GM21786 (cell line): ENCODE results near the gene MLLT3.
A peak's percentile ranks its signal among the peaks of the same experiment; 100 is the strongest.

ENCODE experiments used
- ATAC-seq: cut with Tn5 transposase; IDR thresholded peaks from one replicate; pipeline ENCODE4 v1.9.1; 2021; ENCODE audit not compliant: unreplicated experiment

MLLT3 gene

DNA sequence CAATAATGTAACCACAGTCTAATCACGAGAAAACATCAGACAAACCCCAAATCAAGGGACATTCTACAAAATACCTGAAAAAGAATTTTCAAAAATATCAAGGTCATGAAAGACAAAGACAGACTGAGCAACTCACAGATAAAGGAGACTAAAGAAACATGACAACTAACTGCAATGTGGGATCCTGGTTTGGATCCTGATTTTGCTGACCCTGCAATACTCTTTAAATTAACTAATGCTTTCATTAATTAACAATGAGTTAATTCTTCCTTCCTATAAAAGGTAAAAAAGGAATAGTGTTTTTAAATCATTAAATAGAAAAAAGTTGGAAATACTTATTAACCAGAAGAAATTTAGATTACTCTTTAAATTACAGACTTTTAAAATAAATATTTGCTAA lies 103.6 kb downstream of the MLLT3 start:
- no peak for ATAC-seq

DNA sequence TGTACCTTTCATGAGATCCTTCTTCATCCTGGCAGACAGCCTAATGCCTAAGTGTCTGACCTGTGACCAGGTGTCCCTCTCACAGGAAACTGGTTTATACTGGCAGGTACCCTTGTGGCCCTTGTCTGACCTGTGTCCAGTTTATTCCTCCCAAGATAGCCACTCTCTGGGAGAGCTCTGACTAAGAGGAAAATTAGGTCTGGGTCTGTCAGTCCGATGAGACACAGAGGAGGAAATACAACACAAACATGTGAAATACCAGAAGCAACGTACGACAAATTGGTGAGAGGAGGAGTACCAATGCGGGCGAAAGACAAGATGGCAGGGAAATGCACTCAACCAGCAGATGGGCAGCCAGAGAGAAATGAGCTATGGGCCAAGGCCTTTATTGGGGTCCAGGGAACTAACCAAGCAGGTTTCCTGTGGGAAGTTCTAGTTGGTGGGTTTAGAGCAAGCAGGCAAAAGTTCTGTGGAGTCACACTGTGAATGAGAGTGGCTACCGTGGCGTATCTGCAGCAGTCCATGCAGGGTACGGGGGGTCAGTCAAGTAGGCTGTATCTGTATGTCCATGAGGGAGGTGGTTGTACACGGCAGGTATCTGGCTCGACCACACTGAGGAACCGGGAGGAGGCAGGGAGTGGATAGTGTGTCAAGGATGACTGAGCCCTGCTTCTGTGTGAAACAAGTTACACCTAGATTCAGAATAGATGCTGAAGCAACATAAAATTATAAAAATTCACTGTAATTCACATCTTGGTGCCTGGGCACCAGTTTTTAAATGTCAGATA lies 109.0 kb downstream of the MLLT3 start:
- no peak for ATAC-seq

DNA sequence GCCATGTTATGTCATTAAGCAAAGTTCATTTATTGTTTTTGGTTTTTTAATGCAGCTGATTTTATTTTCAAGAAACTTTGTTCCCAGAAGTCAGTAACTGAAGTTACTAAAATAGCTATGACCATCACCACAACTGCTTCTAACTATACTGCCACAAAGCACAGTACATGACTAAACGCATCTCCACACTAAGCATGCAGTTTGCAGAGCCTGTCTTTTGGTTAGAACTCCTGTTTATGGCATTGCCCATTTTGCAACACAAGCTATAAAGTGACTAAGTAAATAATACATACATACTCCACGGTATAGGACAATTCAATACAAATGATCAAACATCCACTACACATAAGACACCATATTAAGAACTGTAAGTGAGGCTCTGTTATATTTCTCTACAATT lies 109.7 kb downstream of the MLLT3 start:
- no peak for ATAC-seq

DNA sequence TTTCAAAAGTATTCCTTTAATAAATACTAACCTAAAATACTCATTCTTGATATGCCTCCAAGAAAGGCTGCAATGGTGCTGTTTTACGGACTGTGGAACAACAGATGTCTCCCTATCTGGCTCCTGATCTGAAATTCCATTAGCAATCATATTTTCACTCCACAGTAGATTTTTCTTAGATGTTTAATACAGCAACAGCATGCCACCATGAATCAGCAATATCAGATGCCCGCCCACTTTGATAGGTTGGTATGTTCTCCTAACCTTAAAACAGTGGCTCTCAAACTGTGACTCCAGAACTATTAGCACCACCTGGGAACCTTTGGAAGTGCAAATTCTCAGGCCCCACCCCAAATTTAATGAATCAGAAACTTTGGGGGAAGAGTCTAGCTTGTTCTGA lies 110.2 kb downstream of the MLLT3 start:
- no peak for ATAC-seq

- ATAC-seq = no peak
Measured at GRCh38 chr9:20511686-20512085, 110.6 kb downstream of the MLLT3 start.

DNA sequence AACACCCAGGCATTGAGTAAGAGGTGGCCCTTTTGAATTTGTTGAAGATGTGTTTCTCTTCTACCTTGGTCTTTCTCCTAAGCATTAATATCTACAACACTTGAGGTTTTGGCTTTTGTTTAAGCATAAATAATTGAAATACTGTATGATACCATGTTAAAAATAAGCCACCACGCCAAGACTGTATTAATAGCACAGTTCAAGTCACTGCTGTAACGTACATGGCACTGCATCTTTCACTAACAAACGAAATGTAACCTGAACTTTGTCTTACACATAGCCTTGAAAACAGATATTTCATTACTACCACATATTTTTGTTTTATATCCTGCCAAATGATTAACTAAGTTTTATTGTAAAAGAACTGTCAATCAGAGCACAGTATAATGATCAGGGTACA lies 112.8 kb downstream of the MLLT3 start:
- ATAC-seq = no peak

- peak; percentile 85 for ATAC-seq
Measured at GRCh38 chr9:20508242-20508641, 114.1 kb downstream of the MLLT3 start.

GRCh38 chr9:20507431-20507830 lies 114.9 kb downstream of the MLLT3 start:
- no peak for ATAC-seq

DNA sequence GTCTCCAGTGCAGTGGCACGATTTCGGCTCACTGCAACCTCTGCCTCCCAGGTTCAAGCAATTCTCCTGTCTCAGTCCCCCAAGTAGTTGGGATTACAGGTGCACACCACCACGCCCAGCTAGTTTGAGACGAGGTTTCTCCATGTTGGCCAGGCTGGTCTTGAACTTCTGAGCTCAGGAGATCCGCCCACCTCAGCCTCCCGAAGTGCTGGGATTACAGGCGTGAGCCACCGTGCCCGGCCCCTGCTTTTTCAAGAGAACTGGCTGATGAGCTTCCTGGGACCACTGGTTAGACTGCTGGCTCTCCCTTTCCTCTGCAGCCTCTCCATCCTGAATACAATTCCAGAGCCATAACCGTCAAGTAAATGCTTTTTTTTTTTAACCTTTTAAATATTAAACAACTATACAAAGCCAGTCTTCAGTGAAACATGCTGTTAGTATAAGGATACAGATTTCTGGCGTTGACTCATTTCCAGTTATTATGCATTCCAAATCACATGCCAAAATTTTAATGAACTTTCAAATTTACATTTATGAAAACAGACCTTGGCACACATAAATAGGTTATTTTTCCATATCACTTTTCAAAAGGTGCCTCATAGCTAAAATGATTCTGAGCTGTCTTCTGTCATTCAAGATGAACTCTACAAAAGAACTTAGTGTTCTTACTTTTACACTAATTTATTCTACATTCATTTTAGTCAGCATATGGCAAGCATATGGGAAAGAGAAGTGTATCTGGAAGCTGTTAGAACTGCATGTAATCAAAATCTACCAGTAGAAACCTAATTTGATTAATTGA lies 116.0 kb downstream of the MLLT3 start:
- no peak for ATAC-seq

DNA sequence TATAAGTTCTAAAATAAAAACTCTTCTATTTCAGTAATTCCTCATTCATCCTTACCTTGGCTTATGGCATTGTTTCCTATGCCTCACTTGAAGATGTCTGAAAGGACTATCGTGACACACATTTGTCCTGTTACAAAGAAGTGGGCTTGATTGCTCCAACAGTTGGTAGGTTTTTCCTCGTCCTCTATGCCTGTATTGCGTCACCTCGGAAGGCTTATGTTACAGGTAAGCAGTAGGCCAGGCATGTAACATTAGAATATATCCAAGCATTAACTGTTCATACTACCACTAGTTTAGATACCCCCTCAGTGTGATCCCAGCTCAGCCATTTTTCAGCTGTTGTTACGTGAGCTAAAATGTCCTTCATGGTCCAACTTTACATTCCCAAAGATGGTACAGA lies 116.7 kb downstream of the MLLT3 start:
- ATAC-seq = no peak

GRCh38 chr9:20504930-20505329 lies 117.4 kb downstream of the MLLT3 start:
- ATAC-seq = no peak

DNA sequence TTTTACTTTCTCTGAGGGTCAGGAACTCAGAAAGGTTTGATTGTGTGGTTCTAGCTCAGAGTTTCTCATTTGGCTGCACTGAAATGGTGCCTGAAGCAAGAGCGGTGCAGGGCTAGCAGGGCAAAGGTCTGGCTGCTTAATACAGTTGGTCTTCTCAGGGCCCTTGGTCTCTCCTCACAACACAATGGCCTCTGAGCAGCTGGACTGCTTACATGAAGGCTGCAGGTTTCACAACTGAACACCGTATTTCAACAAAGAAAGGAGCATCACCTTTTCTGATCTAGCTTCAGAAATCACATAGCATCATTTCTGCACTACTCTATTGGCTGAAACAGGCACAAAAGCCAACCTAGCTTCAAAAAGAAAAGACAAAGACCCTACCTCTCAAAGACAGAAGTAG lies 122.2 kb downstream of the MLLT3 start:
- no peak for ATAC-seq

- no peak for ATAC-seq
Measured at GRCh38 chr9:20499013-20499412, 123.3 kb downstream of the MLLT3 start.

DNA sequence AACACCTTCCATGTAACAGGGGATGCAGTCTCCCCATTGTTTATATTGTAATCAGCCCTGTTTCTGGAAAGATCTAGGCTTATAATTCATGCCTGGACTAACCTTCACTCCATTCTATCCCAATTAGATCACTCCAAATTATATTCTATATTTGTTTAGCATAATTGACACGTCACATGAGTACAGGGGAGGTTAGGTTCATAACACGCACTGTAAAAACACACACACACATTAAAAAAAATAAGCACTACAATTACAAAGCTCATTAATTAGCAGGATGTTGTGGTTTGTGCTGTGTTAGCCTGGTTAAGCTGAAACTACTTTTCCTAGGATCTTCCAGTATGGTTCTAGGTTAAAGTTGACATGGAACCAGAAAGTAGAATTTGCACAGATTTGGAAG lies 126.0 kb downstream of the MLLT3 start:
- ATAC-seq = no peak

DNA sequence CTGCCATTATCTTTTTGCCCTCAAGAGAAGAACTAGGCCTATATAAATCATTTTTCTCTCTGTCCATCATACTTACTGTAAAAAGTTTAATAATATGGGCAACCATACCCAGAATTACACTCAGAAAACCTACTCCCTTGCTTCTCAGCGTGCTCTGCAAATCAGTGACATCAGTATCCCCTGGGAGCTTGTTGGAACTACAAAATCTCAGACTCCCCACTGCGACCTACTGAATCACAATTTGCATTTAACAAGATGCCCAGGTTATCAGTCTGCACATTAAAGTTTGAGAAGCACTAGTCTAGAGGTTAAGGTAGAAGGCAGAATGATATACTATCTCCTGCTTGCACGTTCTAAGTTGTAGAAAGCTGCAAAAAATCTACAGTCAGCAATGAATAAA lies 127.2 kb downstream of the MLLT3 start:
- ATAC-seq = no peak

DNA sequence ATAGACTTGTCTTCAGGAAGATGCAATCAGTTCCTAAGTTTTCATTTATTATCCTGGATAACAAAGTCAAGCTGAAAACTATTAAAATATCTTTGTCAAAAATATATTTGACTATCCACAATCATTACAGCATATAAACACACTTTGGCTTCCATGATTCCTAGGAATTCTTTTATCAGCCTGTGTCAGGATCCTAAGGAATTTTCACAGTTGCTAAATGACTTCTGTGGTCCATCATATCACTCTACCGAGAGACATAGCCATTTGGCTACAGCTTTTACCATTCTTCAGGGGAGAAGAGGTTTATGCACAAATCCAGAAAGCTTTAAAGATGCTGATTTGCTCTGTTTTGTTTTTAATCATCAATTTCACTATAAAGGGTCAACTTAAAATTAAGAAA lies 128.3 kb downstream of the MLLT3 start:
- ATAC-seq = no peak

GRCh38 chr9:20492772-20493171 lies 129.5 kb downstream of the MLLT3 start:
- ATAC-seq = no peak

- ATAC-seq = no peak
Measured at GRCh38 chr9:20491612-20492011, 130.7 kb downstream of the MLLT3 start.

DNA sequence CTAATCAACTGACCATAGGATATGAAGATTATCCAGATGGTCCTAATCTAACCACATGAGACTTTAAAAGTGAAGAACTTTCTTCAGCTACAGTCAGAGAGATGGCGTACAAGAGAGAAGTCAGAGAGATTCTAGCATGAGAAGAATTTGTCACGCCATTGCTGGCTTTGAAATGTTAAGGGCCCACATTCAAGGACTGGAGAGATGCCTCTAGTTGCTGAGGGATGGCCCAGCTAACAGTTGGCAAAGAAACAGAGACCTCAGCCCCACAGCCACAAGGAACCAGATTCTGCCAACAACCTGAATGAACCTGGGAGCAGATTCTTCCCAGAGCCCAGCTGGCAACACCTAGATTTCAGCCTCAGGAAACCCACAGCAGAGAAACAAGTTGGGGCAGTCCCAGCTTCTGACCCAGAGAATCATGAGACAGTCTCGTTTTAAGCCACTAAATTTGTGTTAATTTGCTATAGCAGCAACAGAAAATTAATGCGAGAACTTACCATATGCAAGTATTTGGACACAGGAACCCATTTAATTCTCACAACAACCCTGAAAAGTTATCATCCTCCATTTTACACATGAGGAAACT lies 132.0 kb downstream of the MLLT3 start:
- ATAC-seq = peak; percentile 54

GRCh38 chr9:20488691-20489090 lies 133.6 kb downstream of the MLLT3 start:
- ATAC-seq = no peak

GRCh38 chr9:20486552-20486951 lies 135.7 kb downstream of the MLLT3 start:
- ATAC-seq = no peak

- no peak for ATAC-seq
Measured at GRCh38 chr9:20481437-20481836, 140.9 kb downstream of the MLLT3 start.
